Kidney epithelial cell (primary cell): ENCODE data around the gene CORT. TPM values are rescaled to one million over a fixed set of nuclear protein-coding genes. Genes with fewer than 3 reads are reported as not detected.

Experiments used
- DNase-seq: peaks from one replicate; pipeline ENCODE4 v3.0.0-alpha.2; 2010; ENCODE audit warnings: low read depth
- H3K27me3 ChIP-seq: 2 replicates; pipeline ENCODE4 v1.6.0; 2011; ENCODE audit warnings: low read length; ENCODE audit not compliant: control insufficient read depth, insufficient read depth
- H3K36me3 ChIP-seq: 2 replicates; pipeline ENCODE4 v1.5.1; 2011; ENCODE audit warnings: low read length; ENCODE audit not compliant: control insufficient read depth, insufficient read depth
- H3K4me3 ChIP-seq: 2 replicates; pipeline ENCODE4 v1.5.1; 2011; ENCODE audit warnings: low read depth, mild to moderate bottlenecking, control low read depth, low read length
- CTCF ChIP-seq: IDR thresholded peaks from 2 replicates; pipeline ENCODE4 v1.5.1; 2011; ENCODE audit warnings: mild to moderate bottlenecking, moderate library complexity, low read length, control low read depth, inconsistent platforms; ENCODE audit not compliant: insufficient read depth, poor library complexity, severe bottlenecking
- total RNA-seq: library from RNA; depleted of rRNA; stranded (reverse); fragments of >200 nt; gene quantifications from 2 replicates; pipeline ENCODE4 v1.2.3, GENCODE V29; 2015

Gene CORT
- total RNA-seq, 1 donor from 2014 or later: not detected

- H3K36me3 ChIP-seq: no peaks in the 10 kb centered on the region
- DNase-seq: peak; percentile 47
- H3K27me3 ChIP-seq: no peaks in the 10 kb centered on the region
- peak within 1 kb of the TSS; percentile 80 for H3K4me3 ChIP-seq
- no peak for TF ChIP-seq CTCF
Observed at GRCh38 chr1:10474613-10475507, 25.0 kb downstream of the CORT start, which contains the start of gene PEX14. Gene PEX14 (plus strand): TSS chr1:10474950. CDS start chr1:10474967, 17 bp downstream.

- peak overlapping the region; percentile 80 for H3K4me3 ChIP-seq
- no peak for TF ChIP-seq CTCF
- no peaks in the 10 kb centered on the region for H3K36me3 ChIP-seq
- H3K27me3 ChIP-seq: no peaks in the 10 kb centered on the region
- DNase-seq: no peak
Observed at GRCh38 chr1:10475510-10475909, 25.7 kb downstream of the CORT start.

GRCh38 chr1:10479296-10479695 lies 29.5 kb downstream of the CORT start:
- no peak overlapping the region for H3K4me3 ChIP-seq
- no peak for TF ChIP-seq CTCF
- no peaks in the 10 kb centered on the region for H3K27me3 ChIP-seq
- no peak for DNase-seq
- no peaks in the 10 kb centered on the region for H3K36me3 ChIP-seq

- no peak for DNase-seq
- no peaks in the 10 kb centered on the region for H3K27me3 ChIP-seq
- H3K36me3 ChIP-seq: no peaks in the 10 kb centered on the region
- no peak for TF ChIP-seq CTCF
- no peak overlapping the region for H3K4me3 ChIP-seq
Observed at GRCh38 chr1:10480614-10481013, 30.8 kb downstream of the CORT start.

GRCh38 chr1:10484521-10484920 lies 34.7 kb downstream of the CORT start:
- DNase-seq: no peak
- TF ChIP-seq CTCF: no peak
- no peaks in the 10 kb centered on the region for H3K36me3 ChIP-seq

More at GRCh38 chr1:10484521-10484920, 34.7 kb downstream of the CORT start:
- Histone ChIP-seq H3K27me3 (no peaks in the 10 kb centered on the region), H3K4me3 (no peak overlapping the region)
